Measurements from ENCODE around the gene M1AP. TPM values are rescaled to one million over a fixed set of nuclear protein-coding genes. Genes with fewer than 3 reads are reported as not detected.

M1AP gene
- total and polyA plus RNA-seq, 3 donors from 2014 or later: 11.7 to 21.4 (median 14.0) TPM

DNA sequence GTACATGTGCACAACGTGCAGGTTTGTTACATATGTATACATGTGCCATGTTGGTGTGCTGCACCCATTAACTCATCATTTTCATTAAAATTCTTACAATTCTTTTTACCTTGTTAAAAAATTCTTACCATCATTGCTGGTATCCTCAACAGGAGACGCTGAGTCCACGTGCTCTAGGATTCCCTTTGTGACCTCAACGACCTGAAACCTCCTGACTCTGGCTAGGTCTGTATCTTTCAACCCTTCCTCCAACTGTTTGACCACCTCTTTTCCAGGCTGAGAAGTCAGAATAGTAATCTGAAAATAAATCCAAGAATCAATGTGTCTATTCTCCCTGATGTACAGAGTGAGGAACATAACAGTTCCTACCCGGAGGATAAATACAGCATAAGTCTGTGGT, 41.2 kb downstream of the M1AP start:
- intact Hi-C loops (cut with DNase I; ENCODE audit: low total_unique reads): no loop called here
- Histone ChIP-seq H3K4me1 (no peaks in the 10 kb centered on the region), H3K36me3 (ENCODE audit: low read depth, missing control alignments) (no peaks in the 10 kb centered on the region), H3K9me3 (no peaks in the 10 kb centered on the region), H3K27ac (no peak overlapping the region), H3K4me3 (no peak overlapping the region), H3K27me3 (no peaks in the 10 kb centered on the region)
- 58 to 63% methylated on average over 5 of the region's 5 CpGs for WGBS, 2 donors
- DNase-seq: no peak
- TF ChIP-seq, protein P1, sequence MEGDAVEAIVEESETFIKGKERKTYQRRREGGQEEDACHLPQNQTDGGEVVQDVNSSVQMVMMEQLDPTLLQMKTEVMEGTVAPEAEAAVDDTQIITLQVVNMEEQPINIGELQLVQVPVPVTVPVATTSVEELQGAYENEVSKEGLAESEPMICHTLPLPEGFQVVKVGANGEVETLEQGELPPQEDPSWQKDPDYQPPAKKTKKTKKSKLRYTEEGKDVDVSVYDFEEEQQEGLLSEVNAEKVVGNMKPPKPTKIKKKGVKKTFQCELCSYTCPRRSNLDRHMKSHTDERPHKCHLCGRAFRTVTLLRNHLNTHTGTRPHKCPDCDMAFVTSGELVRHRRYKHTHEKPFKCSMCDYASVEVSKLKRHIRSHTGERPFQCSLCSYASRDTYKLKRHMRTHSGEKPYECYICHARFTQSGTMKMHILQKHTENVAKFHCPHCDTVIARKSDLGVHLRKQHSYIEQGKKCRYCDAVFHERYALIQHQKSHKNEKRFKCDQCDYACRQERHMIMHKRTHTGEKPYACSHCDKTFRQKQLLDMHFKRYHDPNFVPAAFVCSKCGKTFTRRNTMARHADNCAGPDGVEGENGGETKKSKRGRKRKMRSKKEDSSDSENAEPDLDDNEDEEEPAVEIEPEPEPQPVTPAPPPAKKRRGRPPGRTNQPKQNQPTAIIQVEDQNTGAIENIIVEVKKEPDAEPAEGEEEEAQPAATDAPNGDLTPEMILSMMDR (IDR thresholded peaks at IDR 0.05): no peak
- TF ChIP-seq POLR2A (IDR thresholded peaks at IDR 0.05): no peak

DNA sequence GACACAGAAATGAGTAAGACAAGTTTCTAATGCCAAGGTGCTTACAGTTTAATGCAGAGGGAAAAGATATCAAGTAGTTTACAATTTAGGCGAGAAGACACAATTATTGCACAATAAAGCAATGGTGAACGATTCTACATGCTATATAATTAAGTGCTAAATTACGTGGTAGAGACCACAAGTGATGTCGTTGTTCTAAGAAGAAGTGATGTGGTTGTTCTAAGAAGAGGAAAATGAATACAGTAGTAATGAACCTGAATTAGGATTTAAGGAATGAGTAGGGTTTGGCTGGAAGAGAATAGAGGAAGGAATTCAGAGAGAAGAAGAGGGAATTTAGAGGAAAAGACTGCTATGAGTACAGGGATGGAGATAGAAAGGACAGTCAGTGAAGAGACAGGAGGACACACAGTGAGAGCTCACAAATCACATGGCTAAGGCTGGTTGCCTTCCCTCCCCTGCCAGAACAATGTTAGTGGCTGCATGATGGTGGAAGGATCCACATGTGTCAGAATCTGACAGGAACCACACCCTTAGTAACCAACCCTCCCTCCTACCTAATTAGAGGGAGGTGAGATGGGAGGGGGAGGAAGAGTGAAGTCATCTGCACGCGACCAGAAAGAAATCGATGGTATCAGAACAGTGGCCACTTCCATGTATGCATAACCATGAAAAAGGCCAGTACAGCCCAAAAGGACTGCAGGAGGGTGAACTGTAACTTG, 44.7 kb downstream of the M1AP start:
- H3K27me3 ChIP-seq: no peaks in the 10 kb centered on the region
- H3K4me1 ChIP-seq: no peaks in the 10 kb centered on the region
- DNase-seq: no peak
- no peak for TF ChIP-seq POLR2A (IDR thresholded peaks at IDR 0.05)
- TF ChIP-seq, protein P1 (IDR thresholded peaks at IDR 0.05): no peak
- H3K36me3 ChIP-seq (ENCODE audit: low read depth, missing control alignments): no peaks in the 10 kb centered on the region
- H3K9me3 ChIP-seq: no peaks in the 10 kb centered on the region
- intact Hi-C loops (cut with DNase I; ENCODE audit: low total_unique reads): no loop called here
- 80 to 82% methylated on average over 7 of the region's 7 CpGs for WGBS, 2 donors
- no peak overlapping the region for H3K4me3 ChIP-seq
- no peak overlapping the region for H3K27ac ChIP-seq

DNA sequence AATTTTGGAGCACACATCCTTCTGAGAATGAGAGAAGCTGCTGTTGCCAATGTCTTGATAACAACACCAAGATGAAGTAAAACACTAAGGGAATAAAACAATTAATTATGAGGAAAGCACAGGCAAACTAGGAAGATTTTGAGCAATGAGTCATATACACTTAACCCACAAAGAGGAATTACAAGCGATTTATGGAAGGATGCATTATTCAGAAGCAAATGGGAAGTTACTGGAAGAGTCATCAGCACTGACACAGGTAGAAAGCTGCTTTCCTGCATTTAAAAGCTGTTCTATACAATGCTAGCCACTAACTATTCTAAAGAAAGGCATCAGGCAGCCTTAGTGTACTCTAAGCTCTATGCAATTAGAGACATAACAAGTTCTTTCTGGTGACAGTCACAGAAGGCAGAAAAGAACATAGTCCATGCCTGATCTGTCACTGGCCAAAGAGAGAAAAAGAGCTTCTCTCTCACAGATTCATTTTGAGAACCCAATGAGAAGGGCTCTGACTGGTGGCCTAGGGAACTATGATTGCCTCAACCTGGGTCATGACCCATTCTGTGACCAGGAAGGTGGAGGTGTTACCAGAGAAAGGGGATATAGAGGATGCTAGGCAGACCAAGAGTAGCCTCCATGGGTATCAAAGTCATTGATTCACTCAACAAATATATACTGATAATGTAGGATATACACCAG, 45.4 kb downstream of the M1AP start:
- H3K4me3 ChIP-seq: no peak overlapping the region
- H3K9me3 ChIP-seq: no peaks in the 10 kb centered on the region
- intact Hi-C loops (cut with DNase I; ENCODE audit: low total_unique reads): no loop called here
- no peaks in the 10 kb centered on the region for H3K36me3 ChIP-seq (ENCODE audit: low read depth, missing control alignments)
- TF ChIP-seq, protein P1 (IDR thresholded peaks at IDR 0.05): no peak
- no peak for TF ChIP-seq POLR2A (IDR thresholded peaks at IDR 0.05)
- WGBS, 2 donors: 50 to 57% methylated on average over 1 of the region's 1 CpG
- DNase-seq: no peak
- H3K27ac ChIP-seq: no peak overlapping the region
- H3K4me1 ChIP-seq: no peaks in the 10 kb centered on the region
- H3K27me3 ChIP-seq: no peaks in the 10 kb centered on the region

DNA sequence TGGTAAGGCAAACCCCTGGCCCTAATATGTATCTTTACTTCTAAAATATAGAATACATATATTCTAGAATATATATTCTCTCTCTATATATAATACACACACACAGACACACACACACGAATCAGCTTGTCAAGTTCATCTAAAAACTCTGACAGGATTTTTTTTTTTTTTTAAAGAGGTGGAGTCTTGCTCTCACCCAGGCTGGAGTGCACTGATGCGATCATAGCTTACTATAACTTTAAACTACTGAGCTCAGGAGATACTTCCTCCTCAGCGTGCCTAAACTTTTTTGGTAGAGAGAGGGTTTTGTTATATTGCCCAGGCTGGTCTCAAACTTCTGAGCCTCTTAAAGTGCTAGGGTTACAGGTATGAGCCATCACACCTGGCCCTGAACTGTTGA, 48.5 kb downstream of the M1AP start:
- Histone ChIP-seq H3K36me3 (ENCODE audit: low read depth, missing control alignments) (no peaks in the 10 kb centered on the region), H3K4me1 (no peaks in the 10 kb centered on the region), H3K9me3 (no peaks in the 10 kb centered on the region), H3K27me3 (no peaks in the 10 kb centered on the region), H3K4me3 (no peak overlapping the region), H3K27ac (no peak overlapping the region)
- no peak for DNase-seq
- intact Hi-C loops (cut with DNase I; ENCODE audit: low total_unique reads): no loop called here
- TF ChIP-seq, protein P1 (IDR thresholded peaks at IDR 0.05): no peak
- no peak for TF ChIP-seq POLR2A (IDR thresholded peaks at IDR 0.05)
- WGBS, 2 donors: 64 to 68% methylated on average over 3 of the region's 3 CpGs
